Uterus (tissue), 2 donors: Measurements from ENCODE around the gene ERICH3.

Source experiments
- CTCF ChIP-seq, 4 experiments: fragments of 200-600 bp in 2 of 4; fragments of 450-650 bp in 2 of 4; sonication (generic) in 2 of 4; IDR thresholded peaks; one replicate each; pipeline ENCODE4 v1.5.1; 2016 to 2019; ENCODE audit warnings: antibody characterized with exemption in 4 of 4, mild to moderate bottlenecking in 2 of 4, moderate library complexity in 1 of 4
- POLR2A ChIP-seq, 2 donors: fragments of 450-650 bp; IDR thresholded peaks; one replicate each; pipeline ENCODE4 v1.6.1; 2016; ENCODE audit warnings: antibody characterized with exemption in 2 of 2, mild to moderate bottlenecking in 1 of 2, moderate library complexity in 1 of 2

DNA sequence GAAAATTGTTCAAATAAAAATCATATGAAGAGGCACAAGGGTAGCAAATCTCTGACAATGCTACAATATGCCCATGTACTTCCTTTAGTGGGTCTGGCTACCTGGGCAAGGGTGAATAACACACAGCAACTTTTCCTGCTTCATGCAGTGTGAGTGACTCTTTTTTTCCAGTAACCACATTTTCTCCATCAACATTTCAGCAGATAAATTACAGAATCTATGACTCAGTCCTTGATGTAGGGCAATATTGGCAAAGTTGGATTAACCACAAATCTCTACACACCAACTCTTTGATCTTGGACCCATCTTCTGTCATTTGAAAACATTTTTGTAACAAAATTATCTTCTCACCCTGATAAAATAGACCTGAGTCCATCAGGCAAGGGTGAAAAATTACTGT is 31.7 kb downstream of the ERICH3 start:
- TF ChIP-seq CTCF (IDR thresholded peaks at IDR 0.05): no peak
- TF ChIP-seq POLR2A (IDR thresholded peaks at IDR 0.05): no peak
